GM21786 (cell line): ENCODE measurements around the gene C1orf232.

Experiments
- ATAC-seq: cut with Tn5 transposase; IDR thresholded peaks from one replicate; pipeline ENCODE4 v1.9.1; 2021; ENCODE audit not compliant: unreplicated experiment

The C1orf232 gene

GRCh38 chr1:26125382-26125781, 43.4 kb downstream of the C1orf232 start:
- ATAC-seq, result no peak

GRCh38 chr1:26124418-26125331, 44.1 kb downstream of the C1orf232 start:
- no peak for ATAC-seq

GRCh38 chr1:26122988-26123973, 45.5 kb downstream of the C1orf232 start:
- no peak for ATAC-seq

GRCh38 chr1:26121854-26122773, 46.6 kb downstream of the C1orf232 start:
- no peak for ATAC-seq

- no peak for ATAC-seq
These were observed 48.7 kb downstream of the C1orf232 start for GRCh38 chr1:26119892-26120608.

GRCh38 chr1:26114165-26114927, 54.4 kb downstream of the C1orf232 start:
- no peak for ATAC-seq
